WI38 (cell line): Measurements from ENCODE around the gene SDK2.

ENCODE experiments used
- H3K4me3 ChIP-seq: 2 replicates; pipeline ENCODE4 v1.5.1; 2011; ENCODE audit warnings: low read depth, mild to moderate bottlenecking, control low read depth, low read length
- TF ChIP-seq, protein P1 (sequence below): IDR thresholded peaks from 2 replicates; pipeline ENCODE4 v1.5.1; 2012; ENCODE audit warnings: low read depth, mild to moderate bottlenecking, control low read depth, low read length

The SDK2 gene

DNA sequence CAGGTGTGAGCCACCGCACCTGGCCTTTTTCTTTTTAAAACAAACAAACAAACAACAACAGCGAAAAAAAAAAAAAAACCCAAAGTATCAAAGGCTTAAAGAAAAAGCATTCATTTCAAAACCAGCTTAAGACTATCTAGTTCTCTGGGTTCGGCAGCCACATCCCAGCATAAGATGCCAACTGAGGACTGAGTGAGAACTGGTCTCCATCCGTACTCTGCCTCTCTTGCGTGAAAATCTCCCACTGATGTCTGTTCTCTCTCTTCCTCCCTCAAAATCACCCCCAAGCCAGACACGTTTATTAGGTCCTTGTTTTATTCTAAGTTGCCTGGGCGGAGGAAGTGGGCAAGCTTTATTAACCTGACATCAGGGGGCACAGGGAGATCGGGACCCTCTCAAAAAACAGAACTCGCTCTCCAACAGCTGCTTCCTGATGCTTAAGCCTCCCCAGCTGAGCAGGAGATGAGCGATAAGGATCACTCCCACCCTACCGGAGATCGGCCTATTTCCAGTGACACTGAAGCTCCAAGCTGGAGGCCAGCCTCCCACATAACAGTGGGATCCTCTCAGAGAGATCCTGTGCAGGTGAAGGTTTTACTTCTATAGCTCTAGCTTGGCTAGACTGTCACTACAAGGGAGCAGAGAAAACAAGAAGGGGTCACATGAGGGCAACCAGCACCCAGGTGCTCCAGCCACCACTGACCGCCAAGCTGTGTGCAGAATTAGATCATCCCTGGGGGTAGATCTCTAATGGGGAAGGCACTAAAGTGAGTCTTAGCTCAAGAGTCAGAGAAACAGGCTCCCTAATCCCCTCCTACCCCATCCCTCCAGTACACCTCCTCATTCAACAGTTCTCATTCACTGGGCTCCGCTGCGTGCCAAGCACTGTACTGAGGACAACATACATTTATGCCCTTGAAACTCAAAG lies 346.0 kb downstream of the SDK2 start:
- TF ChIP-seq, protein P1, sequence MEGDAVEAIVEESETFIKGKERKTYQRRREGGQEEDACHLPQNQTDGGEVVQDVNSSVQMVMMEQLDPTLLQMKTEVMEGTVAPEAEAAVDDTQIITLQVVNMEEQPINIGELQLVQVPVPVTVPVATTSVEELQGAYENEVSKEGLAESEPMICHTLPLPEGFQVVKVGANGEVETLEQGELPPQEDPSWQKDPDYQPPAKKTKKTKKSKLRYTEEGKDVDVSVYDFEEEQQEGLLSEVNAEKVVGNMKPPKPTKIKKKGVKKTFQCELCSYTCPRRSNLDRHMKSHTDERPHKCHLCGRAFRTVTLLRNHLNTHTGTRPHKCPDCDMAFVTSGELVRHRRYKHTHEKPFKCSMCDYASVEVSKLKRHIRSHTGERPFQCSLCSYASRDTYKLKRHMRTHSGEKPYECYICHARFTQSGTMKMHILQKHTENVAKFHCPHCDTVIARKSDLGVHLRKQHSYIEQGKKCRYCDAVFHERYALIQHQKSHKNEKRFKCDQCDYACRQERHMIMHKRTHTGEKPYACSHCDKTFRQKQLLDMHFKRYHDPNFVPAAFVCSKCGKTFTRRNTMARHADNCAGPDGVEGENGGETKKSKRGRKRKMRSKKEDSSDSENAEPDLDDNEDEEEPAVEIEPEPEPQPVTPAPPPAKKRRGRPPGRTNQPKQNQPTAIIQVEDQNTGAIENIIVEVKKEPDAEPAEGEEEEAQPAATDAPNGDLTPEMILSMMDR: no peak
- no peak overlapping the region for H3K4me3 ChIP-seq

DNA sequence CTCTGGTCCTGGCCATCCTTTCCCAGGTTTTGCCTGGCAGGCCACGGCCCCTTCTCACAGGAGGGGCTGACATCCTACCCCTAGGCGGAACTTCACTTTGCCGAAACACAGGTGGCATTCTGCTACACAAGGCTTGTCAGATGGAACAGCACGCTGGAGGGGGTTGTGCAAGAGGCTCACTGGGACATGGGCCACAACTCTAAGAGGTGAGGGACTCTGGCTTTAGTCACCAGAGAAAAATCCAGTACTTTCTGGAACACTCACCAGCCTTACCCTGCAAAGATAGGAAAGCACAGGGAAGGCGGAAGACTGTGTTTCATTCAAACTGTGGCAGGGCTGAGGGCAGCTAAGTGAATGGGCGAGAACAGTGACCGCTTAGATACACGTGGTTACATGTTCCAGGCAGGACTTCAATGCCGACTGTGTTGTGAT lies 350.7 kb downstream of the SDK2 start:
- TF ChIP-seq, protein P1: no peak
- no peak overlapping the region for H3K4me3 ChIP-seq

DNA sequence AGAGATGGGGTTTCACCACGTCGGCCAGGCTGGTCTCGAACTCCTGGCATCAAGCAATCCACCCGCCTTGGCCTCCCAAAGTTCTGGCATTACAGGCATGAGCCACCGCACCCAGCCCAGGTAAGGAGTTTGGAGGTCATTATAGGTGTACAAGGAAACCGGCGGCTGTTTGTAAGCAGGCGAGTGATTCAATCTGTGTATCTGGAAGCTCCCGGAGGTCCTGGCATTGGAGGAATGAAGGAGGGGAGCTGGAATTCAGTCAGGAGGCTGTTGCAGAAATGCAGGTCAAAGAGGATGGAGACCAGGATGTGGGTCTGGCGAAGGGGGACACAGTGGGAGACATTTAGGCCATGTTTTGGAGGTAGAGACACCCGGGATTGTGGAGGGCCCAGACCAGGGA lies 351.2 kb downstream of the SDK2 start:
- H3K4me3 ChIP-seq: no peak overlapping the region
- TF ChIP-seq, protein P1: no peak

DNA sequence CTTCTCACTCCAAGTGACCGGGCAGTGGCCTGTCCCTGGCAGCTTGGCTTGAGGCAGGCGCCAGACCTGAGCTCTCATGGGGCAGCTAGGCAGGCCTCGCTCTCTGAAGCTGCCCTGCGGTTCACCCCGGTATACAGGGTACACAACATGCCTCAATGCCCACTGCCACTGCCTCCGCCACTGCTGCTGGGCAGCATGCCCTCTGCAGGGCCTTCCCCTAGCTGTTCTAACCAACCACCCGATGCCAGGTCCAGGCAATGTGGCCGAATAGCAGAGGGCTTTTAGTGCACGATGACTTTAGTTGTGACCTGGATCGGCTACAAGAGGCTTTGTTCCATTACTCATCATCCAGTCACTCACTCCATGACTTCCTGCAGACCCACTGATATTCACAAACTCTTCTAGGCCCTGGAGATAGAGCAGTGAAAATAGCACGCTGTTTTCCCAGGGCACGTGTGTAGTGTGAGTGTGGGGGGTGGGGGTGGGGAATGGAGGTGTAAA lies 352.2 kb downstream of the SDK2 start:
- peak overlapping the region; percentile 37 for H3K4me3 ChIP-seq
- TF ChIP-seq, protein P1: no peak

DNA sequence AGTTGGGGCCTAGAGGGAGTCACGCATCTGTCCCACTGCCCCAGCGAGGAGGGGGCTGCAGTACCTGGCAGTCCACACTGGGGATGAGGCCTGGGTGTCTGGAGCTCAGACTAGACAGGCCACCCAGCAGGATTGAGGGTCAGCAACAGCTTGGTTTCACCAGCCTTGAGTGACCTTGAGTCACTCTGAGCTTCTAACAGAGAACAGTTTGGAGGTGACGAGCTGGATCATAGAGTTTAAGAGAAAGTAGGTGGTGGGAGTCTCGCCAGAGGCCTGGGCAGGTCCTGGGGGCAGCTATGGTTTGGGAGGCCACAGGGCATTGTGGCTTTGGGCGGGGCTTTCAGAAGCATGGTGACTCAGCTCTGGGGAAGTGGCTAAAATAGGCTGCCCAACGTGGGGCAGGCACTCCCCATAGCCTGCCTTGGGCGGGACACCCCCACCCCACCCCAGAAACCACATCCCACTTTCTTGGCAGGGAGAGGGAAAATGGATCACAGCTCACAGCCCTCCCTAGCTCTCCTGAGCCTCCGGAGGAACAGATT lies 352.9 kb downstream of the SDK2 start:
- H3K4me3 ChIP-seq: peak overlapping the region; percentile 37
- TF ChIP-seq, protein P1: no peak

DNA sequence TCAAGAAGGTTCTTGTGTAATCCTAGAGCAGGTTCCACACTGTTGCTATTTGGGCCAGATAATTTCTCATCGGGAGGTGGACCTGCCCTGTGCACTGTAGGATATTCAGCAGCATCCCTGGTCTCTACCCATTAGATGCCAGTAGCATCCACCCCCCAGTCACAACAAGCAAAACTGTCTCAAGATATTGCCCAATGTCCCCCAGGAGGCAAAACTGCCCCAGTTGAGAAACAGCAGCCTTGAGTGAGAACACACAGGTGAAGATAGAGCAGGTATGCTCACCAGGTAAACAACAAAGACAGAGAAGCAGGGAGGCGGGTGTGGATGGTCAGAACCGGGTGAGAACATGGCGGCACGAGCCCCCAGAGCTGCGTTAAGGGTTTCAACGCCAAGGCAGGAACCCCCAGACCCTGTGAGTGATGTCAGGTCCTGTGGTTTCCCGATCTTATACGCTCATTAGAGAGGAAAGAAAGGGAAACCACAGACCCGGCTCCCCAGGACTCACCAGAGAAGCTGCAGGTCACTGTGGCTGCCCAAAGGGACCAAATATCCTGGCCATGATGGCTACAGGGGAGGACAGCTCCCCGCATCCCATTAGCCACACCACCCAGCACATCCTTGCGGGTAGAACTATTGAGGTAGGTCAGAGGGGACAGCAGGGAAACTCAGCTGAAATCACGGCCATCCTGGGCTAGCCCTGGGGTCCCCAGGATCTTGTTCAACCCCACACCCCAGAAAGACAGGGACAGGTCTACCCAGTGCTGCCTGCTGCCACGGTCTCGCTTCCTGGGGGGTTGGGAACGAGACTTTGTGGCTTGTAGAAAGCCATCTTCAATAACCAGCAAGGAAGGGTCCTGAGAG lies 353.6 kb downstream of the SDK2 start:
- no peak overlapping the region for H3K4me3 ChIP-seq
- TF ChIP-seq, protein P1: no peak
